Loucy (cell line): ENCODE data around the gene ZNF782.

Experiments
- CTCF ChIP-seq: fragments of 200-600 bp; sonication (generic); conservative IDR thresholded peaks from 2 replicates; pipeline ENCODE4 v1.5.1; 2014; ENCODE audit warnings: mild to moderate bottlenecking, antibody characterized with exemption, low read length
- EZH2phosphoT487 ChIP-seq: fragments of 200-600 bp; IDR thresholded peaks from 2 replicates; pipeline ENCODE4 v1.6.1; 2018; ENCODE audit warnings: antibody characterized with exemption, mild to moderate bottlenecking, moderate library complexity, borderline replicate concordance

DNA sequence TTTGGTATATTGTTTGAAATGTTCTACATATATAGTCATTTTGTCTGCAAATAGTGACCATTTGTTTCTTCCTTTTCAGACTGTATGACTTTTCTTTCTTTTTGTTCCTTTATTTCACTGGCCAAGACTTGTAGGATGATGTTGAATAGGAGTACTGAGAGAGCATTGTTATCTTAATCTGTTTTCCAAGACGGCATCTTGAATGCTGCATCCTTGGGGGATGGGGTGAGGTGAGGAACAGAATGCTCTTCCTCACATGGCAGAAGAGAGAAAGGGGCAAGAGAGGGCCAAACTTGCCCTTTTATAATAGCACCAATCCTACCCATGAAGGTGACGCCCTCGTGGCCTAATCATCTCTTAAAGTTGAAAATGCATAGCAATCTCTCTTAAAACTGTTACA, 72.8 kb downstream of the ZNF782 start:
- TF ChIP-seq CTCF (no peak), EZH2phosphoT487 (no peak)
